ENCODE data around the gene GINS1.

Gene GINS1

DNA sequence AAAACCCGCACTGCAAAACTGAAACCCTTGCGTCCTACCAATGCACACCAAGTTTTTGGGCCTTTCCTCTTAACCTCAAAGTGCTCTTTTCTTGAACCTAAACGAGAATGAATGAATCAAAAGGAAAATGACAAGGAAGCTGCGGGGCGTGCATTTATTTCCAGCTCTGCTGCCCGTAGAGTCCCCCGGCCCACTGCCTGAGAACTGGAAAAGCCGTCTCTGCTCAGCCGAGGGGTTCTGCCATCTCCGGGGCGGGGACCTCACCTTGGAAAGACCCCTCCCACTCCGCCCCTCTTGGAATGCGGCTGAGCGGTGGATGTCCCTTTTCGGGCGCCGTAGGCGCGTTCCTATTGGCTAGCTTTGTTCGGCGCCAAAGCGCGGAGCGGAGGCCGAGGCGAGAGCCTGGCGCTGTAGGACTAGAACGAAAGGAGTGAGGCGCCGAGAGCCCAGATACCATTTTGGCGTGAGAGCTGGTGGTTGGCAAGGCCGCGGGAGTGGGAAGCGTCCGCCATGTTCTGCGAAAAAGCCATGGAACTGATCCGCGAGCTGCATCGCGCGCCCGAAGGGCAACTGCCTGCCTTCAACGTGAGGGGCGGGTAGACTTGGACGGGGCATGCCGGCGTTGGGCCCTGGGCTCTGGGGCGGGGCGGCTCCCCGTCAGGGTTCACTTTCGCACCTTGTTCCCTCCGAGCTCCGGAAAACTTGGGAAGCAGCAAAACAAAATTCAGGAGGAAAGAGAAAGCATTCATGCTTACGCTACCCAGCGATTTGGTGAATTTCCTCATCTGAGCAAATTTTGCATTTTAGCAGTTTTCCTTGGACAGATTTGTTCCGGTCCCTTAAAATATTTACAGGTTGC, at the start of gene GINS1:
TSS of gene GINS1 (plus strand) at position 363 of the 859 bp plus-strand sequence. CDS start at position 511, 148 bp downstream.
- DNase-seq (ENCODE audit: extremely low read depth in 1 of 2, low read depth in 1 of 2) = peak in 1 of 2 donors; percentile 53

DNA sequence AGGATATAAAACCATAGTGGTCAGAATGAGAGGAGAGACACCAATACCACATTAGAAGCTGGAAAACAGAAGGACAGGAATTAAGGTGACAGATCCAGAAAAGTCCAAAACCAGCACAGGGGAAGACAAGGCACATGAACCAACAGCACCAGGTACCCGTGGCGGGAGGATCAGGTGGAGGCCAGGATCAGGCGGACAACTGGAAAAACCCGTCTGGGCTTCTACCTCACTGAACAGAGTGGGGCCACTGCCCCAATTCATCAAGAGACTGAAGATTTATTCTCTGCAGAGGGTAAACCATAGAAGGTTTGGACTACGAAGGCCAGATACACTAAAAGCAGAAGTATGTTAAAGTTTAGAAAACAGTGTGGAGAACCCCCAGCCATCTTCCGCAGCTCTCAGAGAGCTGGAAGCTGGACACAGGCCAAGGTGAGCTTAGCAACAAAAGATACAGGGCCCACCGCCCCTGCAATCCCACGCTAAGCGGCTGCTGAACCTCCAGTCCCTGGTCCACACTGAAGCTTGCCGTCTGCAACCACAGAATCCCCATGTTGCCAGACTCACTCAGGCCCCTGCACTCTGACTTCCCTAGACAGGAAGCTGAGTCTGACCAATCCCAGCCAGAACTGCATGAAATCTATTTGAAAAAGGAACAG, 46.7 kb upstream of the GINS1 start:
- no peak for DNase-seq (ENCODE audit: extremely low read depth in 1 of 2, low read depth in 1 of 2)

DNA sequence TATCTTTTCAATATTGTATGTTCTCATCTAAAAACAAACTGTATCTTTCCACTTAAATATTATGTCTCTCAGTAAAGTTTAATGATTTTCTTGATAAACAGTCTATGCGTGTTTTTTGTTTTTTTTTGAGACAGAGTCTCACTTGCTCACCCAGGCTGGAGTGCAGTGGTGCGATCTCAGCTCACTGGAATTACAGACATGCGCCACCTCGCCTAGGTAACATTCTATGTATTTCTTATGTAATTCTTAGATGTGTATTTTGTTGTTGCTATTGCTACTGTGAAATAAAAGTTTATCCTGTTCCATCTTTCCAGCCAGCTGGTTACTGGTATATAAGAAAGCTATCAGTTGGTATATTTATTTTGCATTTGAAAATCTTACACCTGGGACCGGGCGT, 46.2 kb upstream of the GINS1 start:
- DNase-seq (ENCODE audit: extremely low read depth in 1 of 2, low read depth in 1 of 2) = no peak

DNA sequence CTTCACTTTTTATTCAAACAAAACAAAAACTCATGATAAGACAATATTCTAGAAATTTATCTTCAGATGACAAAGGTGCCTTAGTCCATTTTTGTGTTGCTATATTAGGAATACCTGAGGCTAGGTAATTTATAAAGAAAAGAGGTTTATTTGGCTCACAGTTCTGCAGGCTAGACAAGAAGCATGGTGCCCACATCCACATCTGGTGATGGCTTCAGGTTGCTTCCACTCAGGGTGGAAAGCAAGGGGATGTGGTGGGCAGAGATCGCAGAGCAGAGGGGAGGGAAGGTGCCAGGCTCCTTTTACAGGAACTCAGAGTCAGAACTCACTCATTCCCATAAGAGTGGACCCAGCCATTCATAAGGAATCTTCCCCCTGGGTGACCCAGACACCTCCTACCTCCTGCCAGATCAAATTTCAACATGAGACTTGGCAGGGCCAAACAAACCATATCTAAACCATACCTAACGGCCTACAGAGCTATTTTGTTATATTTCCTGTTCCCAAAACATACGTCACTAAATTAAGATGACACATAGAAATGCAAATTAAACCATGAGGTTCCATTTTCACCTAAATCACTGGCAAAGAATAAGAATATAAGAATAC, 43.2 kb upstream of the GINS1 start:
- DNase-seq (ENCODE audit: extremely low read depth in 1 of 2, low read depth in 1 of 2) = no peak

DNA sequence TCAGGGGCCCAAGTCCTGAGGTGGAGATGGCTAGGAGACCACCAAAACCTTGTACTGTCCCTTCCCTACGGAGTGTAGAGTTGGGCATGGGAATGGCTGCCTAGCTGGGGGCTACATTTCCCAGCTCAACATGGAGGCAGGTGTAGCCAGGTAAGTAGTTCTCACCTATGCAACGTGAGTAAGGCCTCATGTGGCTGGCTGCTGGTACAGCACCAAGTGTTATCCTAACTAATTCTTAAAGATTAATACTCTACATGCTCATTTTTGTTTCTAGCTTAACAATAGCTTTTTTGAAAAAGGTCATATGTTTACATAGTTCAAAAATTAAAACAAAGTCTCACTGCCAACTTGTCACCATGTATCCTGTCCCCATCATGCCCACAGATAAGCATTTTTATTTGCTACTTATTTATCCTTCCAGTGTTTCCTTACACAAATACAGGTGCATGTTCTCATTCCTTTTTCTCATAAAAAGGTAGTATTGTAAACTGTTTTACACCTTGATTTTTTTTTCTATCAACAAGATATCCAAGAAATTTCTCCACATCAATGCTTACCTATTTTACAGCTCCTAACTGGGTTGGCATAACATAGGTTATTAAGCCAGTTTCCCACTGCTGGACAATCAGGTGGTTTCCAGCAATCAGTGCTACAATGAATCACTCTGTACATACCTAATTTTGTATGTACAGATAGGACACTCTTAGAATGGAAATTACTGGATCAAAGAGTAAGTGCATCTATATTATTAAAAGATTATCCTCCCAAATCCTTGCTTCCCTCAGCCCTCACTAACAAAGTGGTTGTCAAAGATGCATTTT, 42.4 kb upstream of the GINS1 start:
- DNase-seq (ENCODE audit: extremely low read depth in 1 of 2, low read depth in 1 of 2) = no peak

DNA sequence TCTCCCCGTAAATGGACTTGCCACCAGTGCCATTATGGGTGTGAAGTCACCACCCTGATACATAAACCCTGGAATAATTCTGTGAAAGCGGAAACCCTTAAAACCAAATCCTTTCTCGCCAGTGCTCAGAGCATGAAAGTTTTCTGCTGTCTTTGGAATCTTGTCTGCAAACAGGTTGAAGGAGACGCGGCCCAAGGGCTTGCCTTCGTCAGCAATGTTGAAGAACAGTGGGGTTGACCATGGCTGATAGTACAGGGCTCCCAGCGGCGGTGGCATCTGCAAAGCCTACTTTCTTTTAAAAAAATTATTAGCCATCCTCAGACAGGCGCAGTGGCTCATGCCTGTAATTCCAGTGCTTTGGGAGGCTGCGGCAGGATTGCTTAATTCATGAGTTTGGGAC, 38.9 kb upstream of the GINS1 start:
- no peak for DNase-seq (ENCODE audit: extremely low read depth in 1 of 2, low read depth in 1 of 2)

DNA sequence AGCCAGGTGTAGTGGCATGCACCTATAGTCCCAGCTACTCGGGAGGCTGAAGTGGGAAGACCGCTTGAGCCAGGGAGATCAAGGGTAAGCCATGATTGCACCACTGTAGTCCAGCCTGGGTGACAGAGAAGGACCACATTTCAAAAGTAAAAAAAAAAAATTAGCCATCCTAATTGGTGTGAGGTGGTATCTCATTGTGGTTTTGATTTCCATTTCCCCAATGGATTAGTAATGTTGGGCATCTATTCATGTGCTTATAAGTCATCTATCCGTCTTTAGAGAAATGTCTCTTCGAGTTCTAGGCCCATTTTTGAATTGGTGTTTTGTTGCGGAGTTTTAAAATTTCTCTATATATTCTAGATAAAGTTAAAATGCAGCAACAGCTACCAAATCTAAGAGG, 38.5 kb upstream of the GINS1 start:
- no peak for DNase-seq (ENCODE audit: extremely low read depth in 1 of 2, low read depth in 1 of 2)

DNA sequence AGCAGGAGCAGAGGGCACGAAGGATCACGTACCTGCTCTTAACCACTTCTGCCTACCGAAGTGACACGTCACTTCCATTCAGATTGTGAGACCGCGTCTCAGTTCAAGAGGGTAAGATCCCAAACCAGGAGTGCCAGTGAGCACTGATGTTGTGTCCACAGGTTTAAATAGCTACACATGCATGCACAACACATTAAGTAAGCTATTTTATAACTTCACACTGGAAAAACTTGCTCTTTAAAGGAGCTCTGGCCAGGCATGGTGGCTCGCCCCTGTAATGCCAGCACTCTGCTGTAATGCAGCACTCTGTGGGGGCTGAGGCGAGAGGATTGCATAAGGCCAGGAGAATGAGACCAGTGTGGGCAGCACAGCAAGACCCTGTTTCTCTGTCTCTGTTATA, 37.9 kb upstream of the GINS1 start:
- no peak for DNase-seq (ENCODE audit: extremely low read depth in 1 of 2, low read depth in 1 of 2)

DNA sequence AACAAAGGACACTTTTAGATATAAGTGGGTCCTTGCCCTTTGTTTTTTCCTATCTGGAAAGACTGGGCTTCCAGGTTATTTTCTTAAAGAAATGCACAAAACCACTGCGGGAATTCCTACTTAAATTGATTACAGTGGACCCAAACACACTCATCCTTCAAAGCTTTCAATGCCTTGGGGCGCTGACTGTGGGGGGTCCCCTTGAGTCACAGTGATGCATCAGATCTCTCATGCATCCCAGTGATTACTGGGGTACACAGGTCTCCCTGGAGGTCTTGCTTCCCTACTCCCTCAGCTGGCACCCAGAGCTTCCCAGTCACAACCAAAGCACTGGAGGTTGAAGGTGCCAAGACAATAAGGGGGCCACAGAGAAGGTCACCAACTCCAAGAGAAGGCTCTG, 37.5 kb upstream of the GINS1 start:
- DNase-seq (ENCODE audit: extremely low read depth in 1 of 2, low read depth in 1 of 2) = no peak

DNA sequence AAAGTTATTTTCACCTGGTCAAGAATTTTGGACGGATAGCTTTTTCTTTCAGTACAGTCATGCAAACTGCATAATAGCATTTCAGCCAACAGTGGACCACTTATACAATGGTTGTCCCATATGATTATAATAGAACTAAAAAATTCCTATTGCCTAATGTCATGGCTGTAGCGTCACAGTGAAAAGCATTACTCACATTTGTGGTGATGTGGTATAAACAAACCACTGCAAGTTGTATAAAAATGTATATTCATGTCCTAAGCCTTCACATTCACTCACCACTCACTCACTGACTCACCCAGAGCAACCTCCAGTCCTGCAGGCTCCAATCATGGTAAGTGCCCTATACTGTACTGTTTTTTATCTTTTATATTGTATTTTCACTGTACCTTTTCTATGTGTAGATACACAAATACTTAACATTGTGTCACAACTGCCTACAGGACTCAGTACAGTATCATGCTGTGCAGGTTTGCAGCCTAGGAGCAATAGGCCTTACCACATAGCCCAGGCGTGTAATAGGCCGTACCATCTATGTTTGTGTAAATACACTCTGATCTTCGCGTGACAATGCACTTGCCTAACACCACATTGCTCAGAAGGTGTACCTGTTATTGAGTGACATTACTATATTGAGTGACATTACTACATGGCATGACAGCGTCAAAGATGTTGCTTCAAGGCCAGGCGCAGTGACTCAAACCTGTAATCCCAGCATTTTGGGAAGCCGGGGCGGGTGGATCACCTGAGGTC, 34.7 kb upstream of the GINS1 start:
- DNase-seq (ENCODE audit: extremely low read depth in 1 of 2, low read depth in 1 of 2) = no peak

DNA sequence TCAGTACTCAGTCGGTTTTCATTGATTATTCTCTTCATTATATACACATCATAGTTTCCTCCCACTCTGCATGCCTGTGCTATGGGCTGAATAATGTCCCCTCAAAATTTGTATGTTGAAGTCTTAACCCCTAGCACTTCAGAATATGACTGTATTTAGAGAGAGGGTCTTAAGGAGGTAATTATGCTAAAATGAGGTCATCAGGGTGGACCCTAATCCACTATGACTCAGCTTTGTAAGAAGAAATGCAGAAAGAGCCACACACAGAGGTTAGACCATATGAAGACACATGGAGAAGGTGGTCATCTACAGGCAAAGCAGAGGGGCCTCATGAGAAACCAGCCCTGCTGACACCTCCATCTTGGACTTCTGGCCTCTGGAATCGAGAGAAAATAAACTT, 32.6 kb upstream of the GINS1 start:
- DNase-seq (ENCODE audit: extremely low read depth in 1 of 2, low read depth in 1 of 2) = no peak

DNA sequence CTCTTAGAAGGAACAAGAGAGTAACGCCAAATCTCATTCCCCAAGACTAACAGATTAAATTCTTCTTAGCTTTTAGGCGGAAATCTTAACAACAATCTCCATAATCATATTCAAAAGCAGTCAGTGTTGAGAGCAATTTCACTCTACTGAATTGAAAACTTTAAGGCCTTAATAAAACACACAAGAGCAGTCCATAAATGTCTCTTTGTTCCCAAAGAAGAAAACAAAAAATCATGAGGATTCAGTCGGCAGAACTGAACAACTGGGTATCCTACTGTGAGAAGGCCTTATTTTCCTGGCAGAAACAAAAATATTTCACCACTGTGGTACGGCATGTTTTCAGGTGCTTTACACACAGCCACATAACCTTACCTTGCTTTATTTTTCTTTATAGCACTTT, 31.2 kb upstream of the GINS1 start:
- no peak for DNase-seq (ENCODE audit: extremely low read depth in 1 of 2, low read depth in 1 of 2)

DNA sequence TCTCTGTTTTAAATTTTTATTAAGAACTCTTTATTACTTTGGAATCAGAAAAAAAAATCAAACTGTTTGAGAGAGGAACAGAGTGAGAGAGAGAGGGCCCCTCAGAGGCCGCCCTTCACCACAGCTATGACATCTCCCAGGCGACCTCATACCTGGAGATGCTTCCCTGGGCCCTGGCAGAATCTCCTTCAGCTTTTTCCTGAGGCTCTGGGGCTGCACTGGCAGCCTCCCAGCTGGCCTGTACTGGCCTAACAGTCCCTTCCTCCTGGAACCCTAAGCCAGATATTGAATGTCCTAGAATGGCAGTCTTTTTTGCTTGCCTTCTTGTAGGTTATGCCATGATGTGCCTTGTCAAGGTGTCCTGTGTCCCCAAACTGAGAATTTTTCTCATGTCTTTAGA, 30.6 kb upstream of the GINS1 start:
- DNase-seq (ENCODE audit: extremely low read depth in 1 of 2, low read depth in 1 of 2) = no peak

DNA sequence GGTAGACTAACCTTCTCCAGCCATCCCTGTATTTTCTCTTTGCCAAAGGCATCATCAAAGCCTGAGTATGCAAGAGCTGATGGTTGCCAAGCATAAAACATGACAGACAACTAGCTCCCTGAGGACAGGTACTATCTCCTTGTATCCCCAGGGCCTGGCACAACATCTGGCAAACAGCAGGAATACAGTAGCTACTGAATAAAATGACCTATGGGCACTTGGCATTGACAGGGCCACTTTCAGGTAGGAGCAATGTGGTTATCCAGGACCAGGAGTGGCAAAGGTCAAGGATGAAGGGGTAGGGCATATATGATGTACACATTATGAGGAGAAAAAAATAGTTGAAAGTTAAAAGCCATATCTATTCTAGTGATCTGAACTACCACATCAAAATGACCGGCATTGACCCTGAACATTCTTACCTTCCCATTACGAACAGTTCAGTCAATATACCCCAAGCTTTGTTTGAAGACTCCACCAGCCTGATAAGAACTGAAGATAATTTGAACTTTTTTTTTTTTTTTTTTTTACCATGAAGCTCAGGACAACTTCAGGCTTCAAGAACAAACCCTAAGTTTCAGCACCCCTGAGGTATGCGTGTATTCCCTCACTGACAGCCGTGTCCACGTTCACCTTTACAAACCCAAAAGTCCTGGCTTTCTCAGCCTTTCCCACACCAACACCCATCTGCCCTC, 29.1 kb upstream of the GINS1 start:
- no peak for DNase-seq (ENCODE audit: extremely low read depth in 1 of 2, low read depth in 1 of 2)

DNA sequence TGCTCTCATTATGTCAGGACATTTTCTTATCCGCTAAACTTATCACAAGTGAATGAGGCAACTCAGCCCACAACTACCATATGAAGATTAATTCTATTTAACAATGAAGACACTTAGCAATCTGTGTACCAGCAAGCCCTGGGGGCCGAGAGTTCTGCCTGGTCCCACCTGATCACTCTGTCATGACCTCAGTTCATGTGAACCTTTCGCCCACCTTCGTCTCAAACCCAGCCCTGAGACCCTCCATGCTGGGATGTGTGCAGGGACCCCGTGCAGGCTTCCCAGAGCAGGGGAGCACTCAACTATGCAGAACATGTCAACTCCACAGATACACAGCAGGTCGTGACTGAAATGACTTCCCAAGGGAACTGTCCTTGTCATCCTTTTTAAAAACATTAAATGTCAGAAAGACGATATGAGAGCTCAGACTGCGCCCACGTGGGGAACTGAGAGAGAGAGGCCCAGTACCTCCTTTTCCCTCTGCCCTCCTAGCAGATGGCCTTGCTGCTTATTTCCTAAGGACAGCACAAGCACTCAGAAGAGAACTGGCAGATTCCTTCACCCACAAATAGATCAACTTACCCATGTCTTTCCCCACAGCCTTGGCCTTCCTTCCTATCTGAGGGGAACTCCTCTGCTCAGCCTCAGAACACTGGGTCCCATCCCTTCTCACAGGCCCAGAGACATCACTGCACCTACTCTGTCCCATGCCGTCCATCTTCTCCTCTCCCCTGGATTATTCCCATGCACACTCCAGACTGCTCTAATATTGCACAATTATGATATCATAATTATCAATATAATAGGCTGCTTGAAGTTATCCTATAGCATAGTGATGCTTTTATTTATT, 28.4 kb upstream of the GINS1 start:
- DNase-seq (ENCODE audit: extremely low read depth in 1 of 2, low read depth in 1 of 2) = no peak

DNA sequence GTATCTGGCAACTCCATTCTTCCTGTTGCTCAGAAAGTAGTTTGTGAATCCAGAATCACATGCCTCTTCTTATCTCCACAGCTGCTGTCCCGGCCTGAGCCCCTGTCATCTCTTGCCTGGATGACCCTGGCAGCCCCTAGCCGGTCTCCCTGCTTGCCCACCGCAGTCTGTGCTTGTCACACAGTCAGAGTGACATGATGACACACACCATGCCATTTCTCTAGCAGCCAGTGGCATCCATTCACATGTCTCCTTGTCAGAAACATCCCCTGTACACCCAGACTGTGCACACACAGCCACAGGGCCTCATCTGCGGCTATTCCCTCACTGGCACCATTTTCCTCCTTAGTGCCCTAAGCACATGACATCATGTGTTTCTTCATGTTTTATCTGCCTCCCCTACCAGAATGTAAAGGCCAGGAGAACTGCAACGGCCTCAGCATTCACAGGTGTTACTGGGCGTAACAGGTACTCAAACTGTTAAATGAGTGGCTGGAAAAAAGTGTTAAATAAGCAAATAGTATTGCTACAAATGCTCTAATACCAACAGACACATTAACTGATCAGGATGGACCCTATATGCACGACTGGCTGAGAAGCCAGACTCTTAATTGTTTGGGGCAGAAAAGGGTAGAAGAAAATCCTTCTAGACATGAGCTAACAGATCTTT, 26.4 kb upstream of the GINS1 start:
- no peak for DNase-seq (ENCODE audit: extremely low read depth in 1 of 2, low read depth in 1 of 2)

DNA sequence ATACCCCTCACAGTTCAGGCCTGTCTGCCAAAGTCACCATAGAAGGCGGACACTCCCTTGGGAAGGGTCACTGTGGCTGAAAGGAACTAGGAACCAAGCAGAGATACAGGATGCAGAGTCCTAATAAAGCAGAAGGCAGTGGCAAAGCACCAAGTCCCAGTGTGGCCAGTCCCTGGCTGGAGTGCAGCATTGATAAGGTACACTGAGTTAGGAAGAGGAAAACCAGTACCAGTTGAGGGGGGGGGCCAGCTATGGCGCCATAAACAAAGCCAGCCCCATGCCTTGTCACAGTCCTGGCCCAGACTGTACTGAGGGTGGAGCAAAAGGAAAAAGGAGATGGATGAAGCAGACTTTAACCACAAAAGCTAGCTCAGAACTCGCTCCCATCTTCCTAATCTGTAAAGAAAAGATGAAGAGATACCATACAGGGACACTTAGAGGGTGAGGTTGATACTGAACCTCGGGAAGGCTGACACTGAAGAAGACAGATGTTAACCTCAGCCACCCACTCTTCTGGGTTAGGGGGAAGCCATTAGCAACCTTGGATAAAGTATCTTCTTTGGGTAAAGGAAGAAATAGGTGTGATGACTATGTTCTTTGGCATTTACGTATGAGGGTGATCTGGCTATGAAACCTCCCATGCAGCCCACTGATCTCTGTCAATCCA, 24.6 kb upstream of the GINS1 start:
- DNase-seq (ENCODE audit: extremely low read depth in 1 of 2, low read depth in 1 of 2) = no peak

DNA sequence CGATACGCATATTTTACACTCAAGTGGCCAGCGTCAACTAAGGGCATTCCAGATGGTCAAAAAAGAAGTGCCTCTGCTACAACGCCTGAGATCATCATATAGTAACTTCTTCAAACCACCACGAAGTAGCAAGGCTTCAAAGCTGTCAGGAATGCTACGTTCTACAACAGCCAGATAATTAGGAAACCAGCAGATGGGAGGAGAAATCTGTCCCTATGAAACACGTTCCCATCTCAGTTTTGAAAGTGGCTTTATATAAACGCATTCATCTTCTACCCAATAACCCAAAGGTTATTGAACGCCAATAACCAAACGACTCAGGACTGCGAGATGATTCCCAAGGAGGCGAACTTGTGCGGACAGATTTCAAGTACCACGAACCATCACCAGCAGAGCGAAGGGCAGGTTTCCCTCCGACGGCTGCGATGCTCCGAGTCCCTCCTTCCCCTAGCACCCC, 18.0 kb upstream of the GINS1 start:
- DNase-seq (ENCODE audit: extremely low read depth in 1 of 2, low read depth in 1 of 2) = no peak

All from activated CD8-positive, alpha-beta memory T cell treated with anti-CD3 and anti-CD28 coated beads for 1 hour (primary cell).